ENCODE measurements around the gene CEACAM19. TPM values are rescaled to one million over a fixed set of nuclear protein-coding genes. Genes with fewer than 3 reads are reported as not detected.

Gene CEACAM19
- total RNA-seq, 3 donors from 2014 or later = 5.8 to 8.0 (median 6.9) TPM

DNA sequence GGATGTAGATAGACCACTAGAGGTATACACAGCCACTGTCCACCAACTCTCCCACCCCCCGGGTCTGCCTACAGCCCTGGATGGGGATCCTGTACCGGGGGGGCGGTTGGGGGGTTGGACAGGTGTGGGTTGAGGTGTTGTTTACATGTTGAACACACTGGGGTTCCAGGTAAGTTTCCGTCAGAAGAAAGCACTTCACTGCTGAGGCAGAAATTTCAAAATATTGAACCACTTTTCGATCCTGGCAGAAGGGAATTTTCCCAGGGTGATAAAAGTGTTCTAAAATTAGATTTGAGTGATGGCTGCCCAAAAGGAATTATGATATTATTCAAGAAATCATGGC is 21.1 kb downstream of the CEACAM19 start:
- Histone ChIP-seq H3K4me1 (ENCODE audit: low read depth) (peaks cover 31% of the 10 kb centered on the region), H3K4me3 (no peak overlapping the region), H3K9me3 (no peaks in the 10 kb centered on the region), H3K36me3 (ENCODE audit: low read depth) (no peaks in the 10 kb centered on the region)
- intact Hi-C loops (cut with DNase I, micrococcal nuclease) = no loop called here
- DNase-seq (no peak), ATAC-seq (no peak)
- TF ChIP-seq, protein P1, sequence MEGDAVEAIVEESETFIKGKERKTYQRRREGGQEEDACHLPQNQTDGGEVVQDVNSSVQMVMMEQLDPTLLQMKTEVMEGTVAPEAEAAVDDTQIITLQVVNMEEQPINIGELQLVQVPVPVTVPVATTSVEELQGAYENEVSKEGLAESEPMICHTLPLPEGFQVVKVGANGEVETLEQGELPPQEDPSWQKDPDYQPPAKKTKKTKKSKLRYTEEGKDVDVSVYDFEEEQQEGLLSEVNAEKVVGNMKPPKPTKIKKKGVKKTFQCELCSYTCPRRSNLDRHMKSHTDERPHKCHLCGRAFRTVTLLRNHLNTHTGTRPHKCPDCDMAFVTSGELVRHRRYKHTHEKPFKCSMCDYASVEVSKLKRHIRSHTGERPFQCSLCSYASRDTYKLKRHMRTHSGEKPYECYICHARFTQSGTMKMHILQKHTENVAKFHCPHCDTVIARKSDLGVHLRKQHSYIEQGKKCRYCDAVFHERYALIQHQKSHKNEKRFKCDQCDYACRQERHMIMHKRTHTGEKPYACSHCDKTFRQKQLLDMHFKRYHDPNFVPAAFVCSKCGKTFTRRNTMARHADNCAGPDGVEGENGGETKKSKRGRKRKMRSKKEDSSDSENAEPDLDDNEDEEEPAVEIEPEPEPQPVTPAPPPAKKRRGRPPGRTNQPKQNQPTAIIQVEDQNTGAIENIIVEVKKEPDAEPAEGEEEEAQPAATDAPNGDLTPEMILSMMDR (IDR thresholded peaks at IDR 0.05) = no peak

DNA sequence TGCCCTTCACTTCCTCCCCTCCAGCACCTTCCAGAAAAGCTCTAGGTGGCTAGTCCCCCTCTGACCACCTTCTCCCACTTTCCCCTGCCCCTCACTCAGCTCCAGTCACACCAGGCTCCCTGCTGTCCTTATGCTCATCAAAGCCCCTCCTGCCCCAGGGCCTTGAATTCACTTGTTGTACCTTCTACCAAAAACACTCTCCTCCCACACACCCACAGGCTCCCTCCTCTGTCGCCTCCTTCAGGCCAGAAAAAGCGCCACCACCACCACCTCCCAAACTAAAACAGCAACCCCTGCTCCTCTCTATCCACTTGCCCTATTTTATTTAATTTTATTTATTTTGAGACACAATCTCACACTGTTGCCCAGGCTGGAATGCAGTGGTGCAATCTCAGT is 22.9 kb downstream of the CEACAM19 start:
- no peak for ATAC-seq
- peaks cover 39% of the 10 kb centered on the region for H3K4me1 ChIP-seq (ENCODE audit: low read depth)
- peak in 1 of 3 donors; percentile 55 for DNase-seq
- H3K9me3 ChIP-seq = no peaks in the 10 kb centered on the region
- no peaks in the 10 kb centered on the region for H3K36me3 ChIP-seq (ENCODE audit: low read depth)
- TF ChIP-seq, protein P1 (IDR thresholded peaks at IDR 0.05) = no peak
- intact Hi-C loops (cut with DNase I, micrococcal nuclease) = no loop called here
- no peak overlapping the region for H3K4me3 ChIP-seq

DNA sequence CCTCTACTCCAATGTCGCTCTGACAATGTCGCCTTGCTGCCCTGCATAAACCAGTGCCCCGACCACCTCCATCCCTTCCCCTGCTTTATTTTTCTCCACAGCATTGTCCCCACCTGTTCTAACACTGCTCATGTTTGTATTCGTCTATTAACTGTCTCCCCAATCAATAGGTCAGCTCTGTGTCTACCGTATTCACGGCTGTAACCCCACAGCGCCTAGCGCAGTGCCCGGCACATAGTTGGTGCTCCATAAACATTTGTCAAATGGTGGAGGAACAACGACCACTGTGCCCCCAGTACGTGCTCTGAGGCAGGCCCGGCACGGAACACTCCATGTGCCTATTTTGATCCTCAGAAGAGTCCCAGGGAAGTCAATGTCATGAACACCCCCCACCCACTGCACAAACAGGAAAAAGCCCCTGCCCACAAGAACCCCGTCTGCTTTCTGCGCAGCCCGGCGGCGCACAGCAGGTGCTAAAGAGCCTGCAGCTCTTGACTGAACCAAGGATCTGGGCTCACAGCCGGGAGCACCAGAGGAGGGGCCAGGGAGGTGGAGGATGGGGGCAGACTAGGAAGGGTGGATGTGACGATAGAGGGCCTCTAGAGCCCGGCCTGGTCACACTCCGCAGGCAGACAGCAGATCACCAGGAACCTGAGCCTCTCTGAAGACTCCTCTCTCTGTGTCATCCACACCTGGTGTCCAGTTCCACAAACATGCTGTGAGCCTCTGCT is 25.8 kb downstream of the CEACAM19 start:
- H3K4me1 ChIP-seq (ENCODE audit: low read depth) = peaks cover 31% of the 10 kb centered on the region
- intact Hi-C loops (cut with DNase I, micrococcal nuclease) = no loop called here
- no peak for ATAC-seq

DNA sequence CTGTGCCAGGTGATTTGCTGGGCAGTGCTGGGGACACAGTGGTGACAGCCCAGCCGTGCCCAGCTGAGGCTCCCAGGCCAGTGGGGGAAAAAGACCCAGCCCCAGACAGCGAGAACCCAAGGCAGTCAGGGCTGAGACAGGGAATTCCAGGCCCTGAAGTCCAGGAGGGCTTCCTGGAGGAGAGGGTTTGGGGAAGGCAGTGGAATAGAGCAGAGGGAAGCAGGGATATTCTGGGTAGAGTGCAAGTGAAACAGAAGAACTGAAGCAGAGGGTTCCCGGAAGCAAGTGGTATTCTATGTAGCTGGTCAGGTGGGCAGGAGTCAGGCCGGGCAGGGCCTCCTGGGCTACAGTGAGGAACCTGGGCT is 26.4 kb downstream of the CEACAM19 start:
- DNase-seq (no peak), ATAC-seq (no peak)
- TF ChIP-seq, protein P1 (IDR thresholded peaks at IDR 0.05) = no peak
- intact Hi-C loops (cut with DNase I, micrococcal nuclease) = no loop called here
- Histone ChIP-seq H3K9me3 (no peaks in the 10 kb centered on the region), H3K4me3 (no peak overlapping the region), H3K36me3 (ENCODE audit: low read depth) (no peaks in the 10 kb centered on the region), H3K4me1 (ENCODE audit: low read depth) (peaks cover 26% of the 10 kb centered on the region)

More for the DNA sequence above, 25.8 kb downstream of the CEACAM19 start:
- no peak for DNase-seq
- H3K36me3 ChIP-seq (ENCODE audit: low read depth) = no peaks in the 10 kb centered on the region
- no peak overlapping the region for H3K4me3 ChIP-seq
- TF ChIP-seq, protein P1 (IDR thresholded peaks at IDR 0.05) = no peak
- H3K9me3 ChIP-seq = no peaks in the 10 kb centered on the region

DNA sequence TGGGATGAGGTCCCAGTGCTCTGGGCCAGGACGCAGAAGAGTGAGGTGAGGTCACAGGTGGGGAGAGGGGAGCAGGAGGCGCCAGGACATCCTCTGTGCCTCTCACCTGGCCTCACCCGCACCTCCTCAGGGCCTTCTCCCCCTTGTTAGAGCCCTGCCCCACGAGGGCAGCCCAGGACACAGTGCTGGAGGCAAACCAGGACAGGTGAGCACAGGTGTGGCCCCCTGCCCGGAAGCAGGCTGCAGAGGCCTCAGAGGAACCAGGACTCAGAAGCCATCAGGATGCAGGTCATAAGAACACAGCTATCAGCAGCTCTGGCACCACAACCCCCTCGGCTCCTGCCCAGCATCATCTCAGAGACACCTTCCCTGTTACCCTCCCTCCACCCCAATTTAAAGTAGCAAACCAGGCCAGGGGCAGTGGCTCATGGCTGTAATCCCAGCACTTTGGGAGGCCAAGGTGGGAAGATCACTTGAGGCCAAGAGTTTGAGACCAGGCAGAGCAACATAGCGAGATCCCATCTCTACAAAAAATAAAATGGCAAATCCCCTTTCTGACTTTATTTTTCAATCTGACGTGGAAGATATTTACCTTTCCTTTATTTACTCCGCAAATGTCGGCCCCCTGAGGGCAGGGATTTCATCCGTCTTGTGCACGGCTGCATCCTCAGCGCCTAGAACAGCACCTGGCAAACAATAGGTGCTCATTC is 27.4 kb downstream of the CEACAM19 start, which contains the start of gene CEACAM16:
CEACAM16 (plus strand) TSS at position 660 of the 710 bp plus-strand sequence. CDS start 2,306 bp downstream, outside the sequence.
- intact Hi-C loops (cut with DNase I, micrococcal nuclease) = no loop called here
- Histone ChIP-seq H3K4me1 (ENCODE audit: low read depth) (peaks cover 19% of the 10 kb centered on the region), H3K36me3 (ENCODE audit: low read depth) (no peaks in the 10 kb centered on the region), H3K9me3 (no peaks in the 10 kb centered on the region), H3K4me3 (no peak within 1 kb of the TSS)
- peak; percentile 4 for ATAC-seq
- peak in 2 of 3 donors; percentile 54 to 74 for DNase-seq
- TF ChIP-seq, protein P1 (IDR thresholded peaks at IDR 0.05) = no peak
